SH-SY5Y (cell line): ENCODE data around the gene ONECUT2.

Experiments used
- GATA2 ChIP-seq: IDR thresholded peaks from 2 replicates; pipeline ENCODE4 v1.6.1; 2011; ENCODE audit warnings: mild to moderate bottlenecking, low read depth, low read length
- GATA3 ChIP-seq: IDR thresholded peaks from 2 replicates; pipeline ENCODE4 v1.6.1; 2011; ENCODE audit warnings: low read depth, mild to moderate bottlenecking, low read length, moderate library complexity

DNA sequence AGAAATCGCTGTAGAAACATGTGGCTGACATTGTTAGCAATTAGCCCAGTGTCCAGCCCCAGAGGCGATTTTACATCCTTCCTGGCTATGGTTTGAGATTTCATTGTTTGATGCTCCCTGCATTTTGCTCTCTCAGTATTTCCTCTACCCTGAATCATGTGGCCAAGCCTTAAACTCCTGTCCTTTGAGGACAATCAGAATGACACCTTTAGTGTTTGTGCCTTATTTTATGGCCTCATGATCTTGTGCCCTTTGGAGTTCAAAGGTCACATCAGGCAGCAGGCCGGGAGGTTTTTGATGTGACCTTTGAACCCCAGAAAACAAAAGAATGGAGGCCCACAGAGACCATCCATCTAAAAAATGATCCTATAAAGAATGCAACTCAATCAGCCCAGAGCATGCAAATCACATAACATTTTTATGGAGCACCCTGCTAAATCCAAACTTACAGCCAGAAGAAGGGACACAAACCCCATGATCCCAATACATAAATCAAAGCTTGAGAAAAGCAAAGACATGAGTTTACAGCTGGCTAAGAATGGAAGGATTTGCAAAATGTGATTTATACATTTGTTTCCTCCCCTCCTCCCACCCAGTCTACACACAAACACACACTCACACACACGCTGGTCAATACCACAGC lies 98.8 kb downstream of the ONECUT2 start:
- TF ChIP-seq GATA2 (no peak), GATA3 (no peak)
